HuH-7 (cell line): ENCODE data around the gene SGMS1.

Source experiments
- DNase-seq: peaks from one replicate; pipeline ENCODE4 v3.0.0; 2011; ENCODE audit warnings: low spot score

Gene SGMS1

DNA sequence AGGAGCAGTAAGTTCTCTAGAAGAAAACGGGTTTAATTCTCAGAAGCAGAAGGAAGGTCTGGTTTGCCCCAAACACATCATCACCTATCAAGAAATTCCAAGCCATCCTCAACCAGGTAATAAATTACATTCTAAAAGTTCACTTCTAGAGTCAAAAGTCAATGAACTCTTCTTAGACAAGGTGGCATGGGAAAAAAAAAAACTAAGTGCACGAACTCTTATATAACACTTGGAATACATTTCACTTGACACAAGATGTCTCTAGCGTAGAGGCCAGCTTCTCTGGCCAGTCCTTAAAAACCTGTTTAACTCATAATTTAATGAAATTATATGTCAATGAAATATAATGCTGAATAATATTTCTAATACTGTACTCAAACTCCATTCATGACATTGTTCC is 200.3 kb downstream of the SGMS1 start:
- no peak for DNase-seq

DNA sequence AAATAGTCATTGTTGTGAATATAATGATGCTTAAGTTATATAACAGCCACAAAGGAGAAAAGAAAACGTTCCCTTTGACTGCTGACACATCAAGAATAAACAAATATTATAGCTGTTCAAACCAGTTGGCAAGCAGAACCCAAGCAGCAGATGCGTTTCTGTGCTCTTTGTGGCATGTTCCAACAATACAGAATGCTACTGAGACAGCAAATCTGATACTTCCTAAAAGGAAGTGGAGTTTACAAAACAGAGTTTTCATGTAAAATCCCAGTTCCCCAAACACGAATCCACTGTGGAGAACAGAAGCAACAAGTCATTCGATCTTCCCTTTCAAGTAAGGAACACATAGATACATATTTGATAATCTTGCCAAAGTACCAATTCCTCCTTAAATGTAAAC is 201.5 kb downstream of the SGMS1 start:
- DNase-seq: no peak

DNA sequence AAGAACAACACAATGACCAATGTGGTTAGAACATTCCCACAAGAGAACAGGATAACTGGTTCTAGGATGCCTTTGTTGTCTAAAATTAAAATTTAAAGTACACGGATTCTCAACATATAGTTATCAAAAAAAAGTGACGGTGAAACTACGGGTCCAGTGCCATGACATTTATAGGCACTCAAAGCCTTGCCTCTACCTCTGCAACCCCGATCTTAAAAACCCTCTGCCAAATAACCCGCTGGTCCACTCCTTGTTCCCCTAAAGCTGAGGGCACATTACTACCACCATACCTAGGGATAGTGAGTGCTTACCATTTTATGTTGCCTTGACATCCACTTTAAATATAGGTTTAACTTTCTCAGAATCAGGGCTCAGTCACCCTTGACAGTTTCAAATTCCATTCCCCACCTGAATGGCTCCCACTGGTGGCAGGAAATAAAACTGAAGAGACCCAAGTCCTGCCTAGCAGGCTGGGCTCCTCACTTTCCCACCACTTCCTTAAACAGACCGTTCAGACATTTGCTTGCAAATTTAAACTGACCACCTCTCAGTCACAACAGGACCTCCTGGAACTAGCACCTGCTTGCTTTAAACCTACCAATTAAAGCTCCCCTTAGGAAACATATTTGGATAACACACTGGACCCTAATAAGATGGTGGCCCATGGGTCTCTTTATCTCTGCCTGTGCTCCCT is 202.6 kb downstream of the SGMS1 start:
- peak; percentile 56 for DNase-seq

DNA sequence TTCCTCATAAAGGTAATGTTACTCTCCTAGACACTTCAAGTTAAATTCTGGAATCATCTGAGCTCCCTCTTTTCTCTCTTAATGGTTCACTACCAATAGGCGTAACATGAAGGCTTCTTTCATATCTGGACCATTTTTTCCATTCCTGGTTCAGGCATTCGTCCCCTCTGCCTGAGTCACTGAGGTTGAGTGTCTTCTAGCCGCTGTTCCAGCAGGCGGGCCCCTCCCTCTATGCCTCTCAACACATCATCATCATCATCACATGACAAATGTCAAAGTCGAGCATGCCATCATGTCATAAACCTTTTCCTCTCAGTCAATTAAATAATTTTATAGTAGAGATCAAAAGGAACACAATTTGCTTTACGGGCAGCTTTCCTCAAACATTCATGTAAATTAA is 203.6 kb downstream of the SGMS1 start:
- DNase-seq: no peak

- DNase-seq: no peak
These were observed 204.0 kb downstream of the SGMS1 start for GRCh38 chr10:50419756-50420155.

- no peak for DNase-seq
These were observed 204.7 kb downstream of the SGMS1 start for GRCh38 chr10:50419091-50419490.

GRCh38 chr10:50417886-50418830 is 205.6 kb downstream of the SGMS1 start:
- DNase-seq: peak; percentile 48

- DNase-seq: no peak
These were observed 206.3 kb downstream of the SGMS1 start for GRCh38 chr10:50417486-50417885.

DNA sequence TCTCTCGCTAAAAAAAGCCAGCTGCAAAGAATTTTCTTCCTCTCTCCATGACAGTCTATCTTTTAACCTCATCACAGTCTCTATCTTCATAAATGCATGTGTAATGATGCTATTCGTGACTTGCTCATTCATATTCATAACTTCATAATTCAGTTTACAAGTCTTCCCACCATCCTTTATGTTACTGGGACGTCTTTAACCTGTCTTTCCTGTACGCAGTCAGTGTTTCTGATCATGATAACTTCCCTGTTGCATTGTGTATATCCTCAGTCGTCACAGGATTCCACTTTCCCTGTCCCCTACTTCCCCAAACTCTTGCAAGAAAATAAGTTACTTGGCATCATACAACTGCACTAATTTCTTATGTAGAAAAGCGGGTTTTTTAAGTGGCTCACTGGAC is 206.9 kb downstream of the SGMS1 start:
- DNase-seq: no peak

DNA sequence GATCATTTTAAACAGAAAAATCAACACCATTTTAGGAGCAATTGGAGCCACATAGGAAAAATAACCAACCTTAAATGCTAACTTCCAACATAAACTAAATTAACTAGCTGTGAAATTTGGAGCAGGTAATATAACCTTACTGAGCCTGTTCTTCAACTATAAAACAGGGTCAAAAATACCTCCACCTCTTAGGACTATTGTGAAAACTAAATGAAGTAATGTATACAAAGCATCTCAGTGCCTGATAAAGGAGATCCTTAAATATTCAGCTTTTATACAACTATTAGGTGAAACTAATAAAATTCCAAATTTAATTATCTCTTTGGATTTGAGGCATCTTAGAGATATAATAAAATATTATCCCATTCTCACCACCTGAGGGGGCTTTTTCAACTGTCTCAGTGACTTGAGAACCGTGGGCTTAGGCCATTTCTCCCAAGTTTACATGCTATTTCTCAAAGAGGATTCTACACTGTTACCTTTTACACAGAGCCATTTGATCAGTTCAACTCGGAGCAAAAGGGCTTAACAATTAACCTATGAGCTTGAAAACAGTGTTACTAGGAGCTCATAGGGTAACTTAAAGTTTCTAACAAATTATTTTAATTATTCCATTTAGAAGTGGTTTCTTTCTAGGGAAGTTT is 207.5 kb downstream of the SGMS1 start:
- no peak for DNase-seq

DNA sequence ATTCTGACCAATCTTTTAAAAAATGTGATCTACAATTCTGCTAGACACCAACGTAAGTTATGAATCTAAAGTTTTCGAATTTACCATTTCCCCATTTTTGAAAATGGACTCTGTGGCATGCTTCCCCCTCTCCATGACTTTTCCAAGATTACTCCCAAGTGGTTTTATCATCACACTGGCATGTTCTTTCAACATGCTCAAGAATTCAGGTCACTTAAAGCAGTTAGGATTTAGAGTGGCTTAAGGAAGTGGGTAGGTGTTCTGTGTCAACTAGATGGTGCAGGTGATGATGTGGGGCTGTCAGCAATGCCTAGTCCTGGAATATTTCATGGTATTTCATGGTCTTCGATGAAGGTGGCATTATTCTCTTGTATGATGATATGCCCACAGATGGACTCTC is 208.5 kb downstream of the SGMS1 start:
- DNase-seq: no peak

DNA sequence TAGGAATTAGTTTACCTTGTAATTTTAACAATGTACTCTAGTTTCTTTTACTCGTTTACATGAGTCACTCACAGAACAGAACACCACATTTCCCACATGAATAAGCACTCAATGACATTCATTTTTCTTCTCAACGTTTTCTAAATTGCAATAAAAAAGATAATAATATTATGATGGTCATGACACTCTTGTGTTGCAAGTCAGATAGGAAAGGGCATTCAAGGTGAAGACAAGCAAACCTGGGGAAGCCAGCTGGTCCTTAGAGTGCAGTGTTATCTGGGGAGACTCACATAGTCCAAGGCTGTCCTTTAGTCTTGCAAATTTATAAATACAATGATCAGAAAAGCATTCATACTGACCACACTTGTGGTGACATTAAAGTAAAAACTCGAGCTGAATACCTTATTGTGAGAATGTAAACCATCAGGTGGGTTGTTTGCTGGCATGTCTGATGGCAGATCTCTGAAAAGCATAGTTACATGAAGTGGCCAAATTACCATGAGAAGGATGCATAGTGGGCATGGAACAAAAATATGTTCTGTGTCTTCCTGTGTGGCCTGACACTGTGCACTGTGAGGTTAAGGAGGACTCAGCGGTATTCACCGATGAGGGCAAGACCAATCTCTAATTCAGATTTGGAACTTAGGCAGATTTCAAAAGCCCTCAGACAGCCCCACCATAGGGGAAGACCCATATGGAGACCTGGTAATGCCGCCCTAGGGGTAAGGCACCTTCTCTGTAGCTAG is 213.5 kb downstream of the SGMS1 start:
- DNase-seq: no peak

- peak; percentile 22 for DNase-seq
These were observed 216.5 kb downstream of the SGMS1 start for GRCh38 chr10:50407076-50407801.

DNA sequence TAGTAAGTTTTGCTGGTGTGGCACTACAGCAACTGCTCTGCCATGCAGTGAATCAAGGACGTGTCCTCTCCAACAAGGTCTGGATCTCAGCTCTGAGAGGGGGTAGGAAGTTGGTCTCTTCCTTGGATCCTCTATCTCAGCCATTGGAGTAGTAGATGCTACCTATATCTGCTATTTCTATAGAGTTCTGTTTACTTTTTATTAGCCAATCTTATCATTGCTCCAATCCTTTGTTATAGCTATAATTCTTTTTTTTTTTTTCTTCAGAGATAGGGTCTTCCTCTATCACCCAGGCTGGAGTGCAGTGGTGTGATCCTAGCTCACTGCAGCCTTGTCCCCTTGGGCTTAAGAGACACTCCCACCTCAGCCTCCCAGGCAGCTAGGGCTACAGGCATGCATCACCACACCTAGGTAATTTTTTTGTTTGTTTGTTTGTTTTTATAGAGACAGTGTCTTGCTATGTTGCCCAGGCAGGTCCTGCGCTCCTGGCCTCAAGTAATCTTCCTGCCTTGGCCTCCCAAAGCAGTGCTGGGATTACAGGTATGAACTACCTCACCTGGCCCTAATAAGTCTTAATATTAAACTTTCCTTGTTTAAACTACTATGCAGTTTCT is 217.2 kb downstream of the SGMS1 start:
- DNase-seq: no peak

DNA sequence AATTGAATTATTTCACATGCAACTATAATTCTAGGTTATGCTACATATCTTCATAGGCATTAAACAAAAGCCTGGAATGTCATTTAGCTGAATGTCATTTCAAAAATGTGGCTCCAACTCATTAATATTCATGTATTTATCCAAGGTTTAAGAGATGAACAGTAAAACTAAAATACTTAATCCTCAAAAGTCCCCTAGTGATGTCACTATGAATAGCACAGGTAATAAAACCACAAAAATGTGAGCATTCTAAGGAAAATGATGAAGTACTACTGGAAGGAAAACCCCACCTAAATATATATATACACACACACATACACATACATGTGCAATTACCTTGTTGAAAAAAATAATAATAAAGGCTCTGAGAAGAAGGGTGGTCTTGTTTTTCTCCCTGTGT is 218.0 kb downstream of the SGMS1 start:
- DNase-seq: no peak

- DNase-seq: no peak
These were observed 219.6 kb downstream of the SGMS1 start for GRCh38 chr10:50404021-50404773.

- DNase-seq: no peak
These were observed 220.7 kb downstream of the SGMS1 start for GRCh38 chr10:50403074-50403473.

GRCh38 chr10:50402466-50402865 is 221.3 kb downstream of the SGMS1 start:
- DNase-seq: no peak

DNA sequence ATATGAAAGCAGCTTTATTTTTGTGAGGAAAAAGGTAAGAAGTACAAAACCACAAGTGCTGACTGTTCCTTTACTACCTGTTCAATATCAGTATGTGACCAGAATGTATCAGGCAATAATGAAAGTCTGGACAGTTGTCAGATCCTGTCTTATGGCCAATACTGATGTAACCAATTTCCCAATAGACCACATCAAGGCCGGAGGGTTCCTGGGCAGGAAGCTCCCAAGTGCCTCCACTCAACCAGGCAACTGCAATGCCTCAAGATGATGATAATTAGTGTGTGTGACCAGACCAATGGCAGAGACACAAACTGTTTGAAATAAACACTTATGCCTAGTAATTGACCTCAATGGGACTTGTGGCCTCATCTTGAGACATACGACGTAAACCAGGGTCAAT is 223.1 kb downstream of the SGMS1 start:
- no peak for DNase-seq

DNA sequence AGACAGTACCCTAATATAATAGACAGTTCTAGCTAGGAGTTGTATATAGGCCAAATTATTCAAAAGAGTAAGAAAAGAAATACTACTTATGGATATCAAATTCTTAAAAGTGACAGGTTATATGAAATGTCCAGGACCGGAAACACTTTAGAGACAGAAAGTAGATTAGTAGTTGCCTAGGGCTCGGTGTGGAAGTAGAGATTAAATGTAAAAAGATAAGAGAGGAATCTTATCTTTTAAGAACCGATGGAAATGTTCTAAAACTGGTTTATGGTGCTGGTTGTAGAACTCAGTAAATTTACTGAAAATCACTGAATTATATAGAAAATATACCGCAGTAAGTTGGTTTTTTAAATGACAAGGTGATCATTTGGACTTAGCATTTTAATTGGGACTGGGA is 224.9 kb downstream of the SGMS1 start:
- no peak for DNase-seq
